Endothelial cell of umbilical vein (primary cell): ENCODE data around the gene SLC9C2. TPM values are rescaled to one million over a fixed set of nuclear protein-coding genes. Genes with fewer than 3 reads are reported as not detected.

Source experiments
- BruUV-seq: library from RNA; stranded (reverse); fragments of 400-500 nt; replicated peaks from 2 replicates; lab custom pipeline; 2021; lab: Mats Ljungman, UMichigan
- CTCF ChIA-PET: fragments of 300-600, 350-600 bp; sonication (Branson Sonifier 250); formaldehyde crosslinking; loops from one replicate; lab custom pipeline; 2021; ENCODE audit warnings: antibody characterized with exemption, inconsistent platforms; lab: Charles Lee
- POLR2A ChIA-PET: fragments of 300-600, 350-600 bp; sonication (Branson Sonifier 250); formaldehyde crosslinking; loops from one replicate; lab custom pipeline; 2021; ENCODE audit warnings: antibody characterized with exemption, inconsistent platforms; lab: Charles Lee
- DNase-seq: peaks from one replicate; pipeline ENCODE4 v3.0.0-alpha.2; 2011; ENCODE audit warnings: low read depth, low spot score
- FAIRE-seq: peaks from 2 replicates; lab custom pipeline; 2011; peaks lifted over from hg19 to GRCh38; lab: Jason Lieb, UNC
- H2AFZ ChIP-seq: 2 replicates; pipeline ENCODE4 v1.6.0; 2012; ENCODE audit warnings: low read depth, low read length, control low read depth, inconsistent platforms
- H3K27ac ChIP-seq: 2 replicates; pipeline ENCODE4 v1.5.1; 2011; ENCODE audit warnings: low read depth, mild to moderate bottlenecking, control low read depth, low read length, moderate library complexity; ENCODE audit not compliant: insufficient read depth
- H3K27me3 ChIP-seq, 2 experiments: 2 replicates each; pipeline versions ENCODE4 v1.6.0 to v1.6.1; 2011; ENCODE audit warnings: low read length in 2 of 2, mixed read lengths in 1 of 2; ENCODE audit not compliant: control insufficient read depth in 2 of 2, insufficient read depth in 2 of 2
- H3K36me3 ChIP-seq, 2 experiments: 2 replicates in 1 of 2; 3 replicates in 1 of 2; pipeline ENCODE4 v1.5.1; 2011; ENCODE audit warnings: low read length in 2 of 2, mild to moderate bottlenecking in 1 of 2, moderate library complexity in 1 of 2; ENCODE audit not compliant: control insufficient read depth in 2 of 2, insufficient read depth in 2 of 2; ENCODE audit errors: extremely low read depth in 1 of 2
- H3K4me1 ChIP-seq: 3 replicates; pipeline ENCODE4 v1.5.1; 2011; ENCODE audit warnings: mild to moderate bottlenecking, low read length; ENCODE audit not compliant: control insufficient read depth, insufficient read depth; ENCODE audit errors: extremely low read depth
- H3K4me2 ChIP-seq: 2 replicates; pipeline ENCODE4 v1.6.1; 2011; ENCODE audit warnings: low read length, control low read depth, mixed read lengths; ENCODE audit not compliant: insufficient read depth
- H3K4me3 ChIP-seq, 3 experiments: fragments of 200-600 bp in 1 of 3; sonication (generic), shearing (Covaris generic) in 1 of 3; replicated peaks in 1 of 3; 2 replicates each; pipeline ENCODE4 v1.5.1; 2011 to 2016; ENCODE audit warnings: control low read depth in 3 of 3, low read length in 3 of 3, mild to moderate bottlenecking in 2 of 3, inconsistent platforms in 1 of 3, low read depth in 1 of 3, moderate library complexity in 1 of 3; ENCODE audit not compliant: insufficient read depth in 1 of 3
- H3K79me2 ChIP-seq: 2 replicates; pipeline ENCODE4 v1.6.0; 2012; ENCODE audit warnings: low read length, inconsistent platforms; ENCODE audit not compliant: control insufficient read depth, insufficient read depth
- H3K9ac ChIP-seq: replicated peaks from 2 replicates; pipeline ENCODE3; 2011; ENCODE audit warnings: low read length, control low read depth; ENCODE audit not compliant: insufficient read depth; ENCODE audit errors: extremely low read depth
- H3K9me1 ChIP-seq: replicated peaks from 3 replicates; pipeline ENCODE4 v1.6.0; 2011; ENCODE audit warnings: mild to moderate bottlenecking, low read length; ENCODE audit not compliant: control insufficient read depth, insufficient read depth; ENCODE audit errors: extremely low read depth
- H3K9me3 ChIP-seq: replicated peaks from 2 replicates; pipeline ENCODE4 v1.5.1; 2012; ENCODE audit warnings: low read length, inconsistent platforms; ENCODE audit not compliant: control insufficient read depth, insufficient read depth
- H4K20me1 ChIP-seq: replicated peaks from 2 replicates; pipeline ENCODE3; 2011; ENCODE audit warnings: mild to moderate bottlenecking, low read length; ENCODE audit not compliant: control insufficient read depth, insufficient read depth; ENCODE audit errors: extremely low read depth
- EZH2 ChIP-seq: IDR thresholded peaks from 2 replicates; pipeline ENCODE4 v1.6.1; 2012; ENCODE audit warnings: borderline replicate concordance, low read depth, mild to moderate bottlenecking, moderate library complexity, low read length, inconsistent platforms; ENCODE audit not compliant: severe bottlenecking
- FOS ChIP-seq: IDR thresholded peaks from 2 replicates; pipeline ENCODE4 v1.6.1; 2011; ENCODE audit warnings: mild to moderate bottlenecking, low read length, moderate library complexity, borderline replicate concordance; ENCODE audit not compliant: insufficient read depth
- GATA2 ChIP-seq: IDR thresholded peaks from 2 replicates; pipeline ENCODE4 v1.7.0; 2011; ENCODE audit warnings: low read depth, mild to moderate bottlenecking, moderate library complexity, mixed read lengths, low read length; ENCODE audit not compliant: insufficient read length, insufficient read depth
- JUN ChIP-seq: IDR thresholded peaks from 2 replicates; pipeline ENCODE4 v1.6.1; 2011; ENCODE audit warnings: borderline replicate concordance, low read depth; ENCODE audit not compliant: insufficient read length, insufficient read depth
- MYC ChIP-seq: IDR thresholded peaks from one replicate; pipeline ENCODE4 v1.6.1; 2011; ENCODE audit warnings: mild to moderate bottlenecking, low read depth, low read length
- POLR2A ChIP-seq: IDR thresholded peaks from 2 replicates; pipeline ENCODE4 v1.6.1; 2012; ENCODE audit warnings: low read depth, mild to moderate bottlenecking, control low read depth, low read length
- POLR2AphosphoS5 ChIP-seq: IDR thresholded peaks from 2 replicates; pipeline ENCODE4 v1.6.1; 2012; ENCODE audit warnings: low read depth, mild to moderate bottlenecking, control low read depth, low read length, moderate library complexity; ENCODE audit not compliant: insufficient read depth
- dilution Hi-C: fragments of 300-500 bp; cut with MboI; formaldehyde crosslinking; loops from one replicate; pipeline ENCODE4 v1.15.0; 2019; ENCODE audit warnings: low sequenced_read_pairs; ENCODE audit not compliant: extremely low pct_ligation_motif_present
- intact Hi-C: fragments of 100-400 bp; cut with micrococcal nuclease; formaldehyde crosslinking; loops from one replicate; pipeline ENCODE4 v1.10.0; 2022
- polyA plus RNA-seq, 4 experiments: library from polyadenylated mRNA; depleted of rRNA in 3 of 4; stranded (reverse) in 3 of 4; unstranded in 1 of 4; fragments of >200 nt; gene quantifications; 2 replicates each; pipeline versions ENCODE4 v1.2.1 to v1.2.3, GENCODE V29; 2011 to 2012; ENCODE audit warnings: missing spikeins in 1 of 4
- total RNA-seq: library from RNA; stranded (reverse); gene quantifications from 2 replicates; pipeline ENCODE4 v1.2.3, GENCODE V29; 2021
- TF ChIP-seq, protein P1 (sequence below): IDR thresholded peaks from 2 replicates; pipeline ENCODE4 v1.6.1; 2011; ENCODE audit not compliant: insufficient read depth, insufficient read length
- TF ChIP-seq, protein P2 (sequence below), 2 donors: IDR thresholded peaks; 1 replicate in 1 of 2; 2 replicates in 1 of 2; pipeline ENCODE4 v1.5.1; 2011; ENCODE audit warnings: low read length in 2 of 2, mild to moderate bottlenecking in 2 of 2, moderate library complexity in 2 of 2, control low read depth in 1 of 2, inconsistent platforms in 1 of 2, low read depth in 1 of 2; ENCODE audit not compliant: insufficient read depth in 1 of 2; ENCODE audit errors: extremely low read depth in 1 of 2

Gene SLC9C2
- total and polyA plus RNA-seq, 2 donors (not counting 3 experiments of a cell fraction or from before 2014, with no cell fraction given), result 0.15 TPM; not detected in 1

GRCh38 chr1:173561263-173561662, 41.6 kb downstream of the SLC9C2 start:
- Histone ChIP-seq H3K9ac (no peak overlapping the region), H2AFZ (no peak overlapping the region), H3K4me2 (no peak overlapping the region), H3K79me2 (no peaks in the 10 kb centered on the region), H3K36me3 (no peaks in the 10 kb centered on the region), H3K9me3 (no peaks in the 10 kb centered on the region), H3K27me3 (no peaks in the 10 kb centered on the region), H4K20me1 (no peaks in the 10 kb centered on the region), H3K4me3 (no peak overlapping the region), H3K27ac (no peak overlapping the region), H3K4me1 (no peaks in the 10 kb centered on the region), H3K9me1 (no peaks in the 10 kb centered on the region)
- ChIA-PET CTCF (no interaction called here), POLR2A (no interaction called here)
- TF ChIP-seq JUN, result no peak
- TF ChIP-seq, protein P1, sequence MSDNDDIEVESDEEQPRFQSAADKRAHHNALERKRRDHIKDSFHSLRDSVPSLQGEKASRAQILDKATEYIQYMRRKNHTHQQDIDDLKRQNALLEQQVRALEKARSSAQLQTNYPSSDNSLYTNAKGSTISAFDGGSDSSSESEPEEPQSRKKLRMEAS, result no peak
- TF ChIP-seq MYC, result no peak
- TF ChIP-seq POLR2A, result no peak
- TF ChIP-seq EZH2, result no peak
- TF ChIP-seq FOS, result no peak
- TF ChIP-seq, protein P2, sequence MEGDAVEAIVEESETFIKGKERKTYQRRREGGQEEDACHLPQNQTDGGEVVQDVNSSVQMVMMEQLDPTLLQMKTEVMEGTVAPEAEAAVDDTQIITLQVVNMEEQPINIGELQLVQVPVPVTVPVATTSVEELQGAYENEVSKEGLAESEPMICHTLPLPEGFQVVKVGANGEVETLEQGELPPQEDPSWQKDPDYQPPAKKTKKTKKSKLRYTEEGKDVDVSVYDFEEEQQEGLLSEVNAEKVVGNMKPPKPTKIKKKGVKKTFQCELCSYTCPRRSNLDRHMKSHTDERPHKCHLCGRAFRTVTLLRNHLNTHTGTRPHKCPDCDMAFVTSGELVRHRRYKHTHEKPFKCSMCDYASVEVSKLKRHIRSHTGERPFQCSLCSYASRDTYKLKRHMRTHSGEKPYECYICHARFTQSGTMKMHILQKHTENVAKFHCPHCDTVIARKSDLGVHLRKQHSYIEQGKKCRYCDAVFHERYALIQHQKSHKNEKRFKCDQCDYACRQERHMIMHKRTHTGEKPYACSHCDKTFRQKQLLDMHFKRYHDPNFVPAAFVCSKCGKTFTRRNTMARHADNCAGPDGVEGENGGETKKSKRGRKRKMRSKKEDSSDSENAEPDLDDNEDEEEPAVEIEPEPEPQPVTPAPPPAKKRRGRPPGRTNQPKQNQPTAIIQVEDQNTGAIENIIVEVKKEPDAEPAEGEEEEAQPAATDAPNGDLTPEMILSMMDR (IDR thresholded peaks at IDR 0.05; ENCODE audit: extremely low read depth in 1 of 2, insufficient read depth in 1 of 2, low read depth in 1 of 2, low read length in 2 of 2), result no peak
- no peak for TF ChIP-seq GATA2
- TF ChIP-seq POLR2AphosphoS5, result no peak
- dilution Hi-C loops, result no loop called here
- FAIRE-seq, result no peak
- intact Hi-C loops, result no loop called here
- DNase-seq, result no peak
- no TSS peak for BruUV-seq
